Endothelial cell (in vitro differentiated cells): Measurements from ENCODE around the gene NSDHL. TPM values are rescaled to one million over a fixed set of nuclear protein-coding genes. Genes with fewer than 3 reads are reported as not detected.
"Not testable (repeated sequence)": the region's sequence is repeated elsewhere in the genome, so short reads cannot be mapped to it uniquely, and the experiment has no call there.

Source experiments
- DNase-seq: peaks from one replicate; pipeline ENCODE4 v3.0.0; 2021; ENCODE audit warnings: low spot score
- H3K27ac Mint-ChIP-seq: one replicate; pipeline ENCODE4 v1.8.0; 2021; ENCODE audit warnings: mixed read lengths, inconsistent platforms; ENCODE audit not compliant: unreplicated experiment
- H3K27me3 Mint-ChIP-seq: one replicate; pipeline ENCODE4 v1.8.0; 2021; ENCODE audit warnings: mild to moderate bottlenecking, moderate library complexity, mixed read lengths, inconsistent platforms; ENCODE audit not compliant: unreplicated experiment
- H3K36me3 Mint-ChIP-seq: one replicate; pipeline ENCODE4 v1.8.0; 2021; ENCODE audit warnings: mild to moderate bottlenecking, low read depth, mixed read lengths, inconsistent platforms; ENCODE audit not compliant: unreplicated experiment
- H3K4me1 Mint-ChIP-seq: one replicate; pipeline ENCODE4 v1.8.0; 2021; ENCODE audit warnings: mild to moderate bottlenecking, mixed read lengths, inconsistent platforms; ENCODE audit not compliant: unreplicated experiment
- H3K4me3 Mint-ChIP-seq: one replicate; pipeline ENCODE4 v1.8.0; 2021; ENCODE audit warnings: mild to moderate bottlenecking, mixed read lengths, inconsistent platforms; ENCODE audit not compliant: unreplicated experiment
- H3K9me3 Mint-ChIP-seq: one replicate; pipeline ENCODE4 v1.8.0; 2021; ENCODE audit warnings: mixed read lengths, inconsistent platforms; ENCODE audit not compliant: unreplicated experiment
- long read RNA-seq: library from polyadenylated mRNA; unstranded; transcript quantifications from one replicate; pipeline ENCODE4 v2.0.0, GENCODE V29; 2020; ENCODE audit not compliant: unreplicated experiment
- total RNA-seq: library from RNA; stranded (reverse); fragmentation: NEBNext Ultra II Directional; extraction: Animal tissue kit (Norgen Biotek cat#: 25700); gene quantifications from one replicate; pipeline ENCODE4 v1.2.1, GENCODE V29; 2021; ENCODE audit not compliant: unreplicated experiment
- TF ChIP-seq, protein P1 (sequence below): fragments of 200-600 bp; sonication (generic); IDR thresholded peaks from one replicate; pipeline ENCODE4 v1.5.0; 2021; ENCODE audit warnings: antibody characterized with exemption; ENCODE audit not compliant: unreplicated experiment

The NSDHL gene
- 26.5 TPM for total RNA-seq
- long read RNA-seq, transcript NSDHL-201 (8 exons, 1,929 nt): major isoform, 23 of 26 reads
- long read RNA-seq, partial matches to known transcripts: 1 of 26 reads
- long read RNA-seq, other reads (novel, unspliced or antisense): 0 of 26 reads

DNA sequence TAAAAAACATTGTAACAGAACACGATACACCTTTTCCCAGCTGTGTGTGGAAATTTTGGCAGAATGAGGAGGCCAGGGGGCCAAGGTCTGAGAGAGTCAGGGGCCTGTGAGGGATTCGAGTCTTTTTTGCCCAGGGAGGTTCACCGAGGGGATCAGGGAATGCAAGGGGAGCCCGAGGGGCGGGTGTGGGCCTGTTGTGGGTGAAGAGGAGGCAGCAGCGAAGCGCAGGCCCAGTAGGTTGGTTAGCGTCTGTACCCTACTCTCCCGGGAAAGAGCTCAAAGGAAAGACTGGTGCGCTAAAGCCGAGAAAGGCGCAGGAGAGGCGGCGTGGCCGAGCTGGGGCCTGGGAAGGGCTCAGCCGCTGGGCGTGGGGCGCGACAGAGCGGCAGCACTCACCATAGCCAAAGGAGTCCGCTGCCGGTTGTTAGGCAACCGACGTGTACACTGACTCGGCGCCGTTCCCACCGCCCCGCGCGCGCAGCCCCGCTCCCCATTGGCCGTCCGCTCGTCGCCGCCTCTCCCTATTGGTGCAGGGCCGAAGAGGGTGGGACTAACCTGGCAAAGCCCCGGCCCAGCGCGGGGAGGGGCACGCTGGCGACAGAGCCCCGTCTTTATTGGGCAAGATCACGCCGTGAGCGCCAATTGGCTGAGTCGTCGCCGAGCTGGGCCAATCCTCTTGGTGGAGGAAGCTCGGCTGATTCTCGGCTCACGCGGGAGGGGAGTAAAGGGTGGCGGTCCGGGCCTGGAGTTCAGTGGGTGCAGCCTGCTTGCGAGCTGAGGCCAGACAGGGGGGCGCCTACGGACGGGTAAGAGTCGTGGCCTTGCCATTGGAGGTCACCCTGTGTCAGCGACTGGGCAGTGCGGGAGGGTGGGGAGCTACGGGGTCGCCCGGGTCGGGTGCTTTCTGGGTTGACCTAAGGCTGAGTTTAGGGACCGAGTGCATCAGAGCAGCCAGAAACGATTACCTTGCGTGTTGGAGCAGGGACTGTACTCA, at the start of gene NSDHL, which contains the start of gene CETN2:
TSS of gene NSDHL (plus strand) at position 752 of the 994 bp plus-strand sequence. CDS start 15,262 bp downstream, outside the sequence.
TSS of gene CETN2 (minus strand) at position 446 of the 994 bp plus-strand sequence. CDS start at position 399, 47 bp downstream.
- H3K4me1 Mint-ChIP-seq: peaks cover 15% of the 10 kb centered on the region
- peak within 1 kb of the TSS; percentile 97 for H3K27ac Mint-ChIP-seq
- peak; percentile 91 for DNase-seq
- H3K9me3 Mint-ChIP-seq: no peaks in the 10 kb centered on the region
- TF ChIP-seq, protein P1, sequence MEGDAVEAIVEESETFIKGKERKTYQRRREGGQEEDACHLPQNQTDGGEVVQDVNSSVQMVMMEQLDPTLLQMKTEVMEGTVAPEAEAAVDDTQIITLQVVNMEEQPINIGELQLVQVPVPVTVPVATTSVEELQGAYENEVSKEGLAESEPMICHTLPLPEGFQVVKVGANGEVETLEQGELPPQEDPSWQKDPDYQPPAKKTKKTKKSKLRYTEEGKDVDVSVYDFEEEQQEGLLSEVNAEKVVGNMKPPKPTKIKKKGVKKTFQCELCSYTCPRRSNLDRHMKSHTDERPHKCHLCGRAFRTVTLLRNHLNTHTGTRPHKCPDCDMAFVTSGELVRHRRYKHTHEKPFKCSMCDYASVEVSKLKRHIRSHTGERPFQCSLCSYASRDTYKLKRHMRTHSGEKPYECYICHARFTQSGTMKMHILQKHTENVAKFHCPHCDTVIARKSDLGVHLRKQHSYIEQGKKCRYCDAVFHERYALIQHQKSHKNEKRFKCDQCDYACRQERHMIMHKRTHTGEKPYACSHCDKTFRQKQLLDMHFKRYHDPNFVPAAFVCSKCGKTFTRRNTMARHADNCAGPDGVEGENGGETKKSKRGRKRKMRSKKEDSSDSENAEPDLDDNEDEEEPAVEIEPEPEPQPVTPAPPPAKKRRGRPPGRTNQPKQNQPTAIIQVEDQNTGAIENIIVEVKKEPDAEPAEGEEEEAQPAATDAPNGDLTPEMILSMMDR: no peak
- peaks cover 6% of the 10 kb centered on the region for H3K36me3 Mint-ChIP-seq
- H3K27me3 Mint-ChIP-seq: peaks cover 6% of the 10 kb centered on the region
- H3K4me3 Mint-ChIP-seq: peak within 1 kb of the TSS; percentile 98

GRCh38 chrX:152787062-152787461, 43.8 kb upstream of the NSDHL start:
- H3K27ac Mint-ChIP-seq, H3K4me3 Mint-ChIP-seq, H3K4me1 Mint-ChIP-seq, H3K36me3 Mint-ChIP-seq, H3K9me3 Mint-ChIP-seq, H3K27me3 Mint-ChIP-seq, DNase-seq: not testable (repeated sequence)

DNA sequence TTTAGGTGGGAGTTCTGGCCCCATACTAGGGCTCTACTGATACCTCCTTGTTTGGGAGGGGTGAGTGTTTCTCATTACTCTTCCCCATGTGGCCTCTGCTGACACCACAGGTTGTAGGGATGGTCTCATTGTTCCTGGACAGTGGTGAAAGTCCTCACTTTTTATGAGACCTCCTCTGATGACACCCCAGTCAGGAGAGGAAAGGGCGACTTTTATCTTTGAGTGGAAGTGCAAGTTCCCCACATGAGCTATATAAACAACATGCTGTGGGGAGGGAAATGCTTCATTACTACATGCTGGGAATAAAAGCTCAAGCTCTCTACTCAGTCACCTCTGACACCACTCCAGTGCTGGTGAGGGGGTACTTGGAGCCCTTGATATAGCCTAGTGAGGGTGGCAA, 31.9 kb upstream of the NSDHL start:
- TF ChIP-seq, protein P1: no peak
- H3K27ac Mint-ChIP-seq: no peak overlapping the region
- no peak overlapping the region for H3K4me3 Mint-ChIP-seq
- H3K4me1 Mint-ChIP-seq: peaks cover 4% of the 10 kb centered on the region
- no peaks in the 10 kb centered on the region for H3K27me3 Mint-ChIP-seq
- H3K9me3 Mint-ChIP-seq: no peaks in the 10 kb centered on the region
- no peak for DNase-seq
- H3K36me3 Mint-ChIP-seq: no peaks in the 10 kb centered on the region

DNA sequence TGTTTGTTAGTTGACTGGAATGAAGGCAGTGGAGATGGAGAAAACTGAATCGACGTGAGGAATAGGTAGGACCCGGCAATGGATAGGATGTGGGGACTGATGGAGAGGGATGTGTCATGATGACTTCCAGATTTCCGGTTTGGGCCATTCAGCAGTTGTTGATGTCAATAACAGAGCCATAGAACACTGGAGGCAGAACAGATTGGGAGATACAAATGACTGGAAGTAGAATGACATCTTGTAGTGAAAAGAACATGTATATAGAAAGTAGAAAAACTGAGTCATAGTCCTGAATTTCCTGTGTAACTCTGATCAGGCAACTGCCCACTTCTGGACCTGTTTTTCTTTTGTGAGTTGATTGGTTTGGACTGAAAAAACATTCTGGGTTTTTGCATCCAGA, 24.8 kb upstream of the NSDHL start:
- TF ChIP-seq, protein P1: no peak
- H3K27ac Mint-ChIP-seq: no peak overlapping the region
- no peak overlapping the region for H3K4me3 Mint-ChIP-seq
- H3K27me3 Mint-ChIP-seq: no peaks in the 10 kb centered on the region
- no peaks in the 10 kb centered on the region for H3K9me3 Mint-ChIP-seq
- H3K36me3 Mint-ChIP-seq: no peaks in the 10 kb centered on the region
- no peak for DNase-seq
- no peaks in the 10 kb centered on the region for H3K4me1 Mint-ChIP-seq

DNA sequence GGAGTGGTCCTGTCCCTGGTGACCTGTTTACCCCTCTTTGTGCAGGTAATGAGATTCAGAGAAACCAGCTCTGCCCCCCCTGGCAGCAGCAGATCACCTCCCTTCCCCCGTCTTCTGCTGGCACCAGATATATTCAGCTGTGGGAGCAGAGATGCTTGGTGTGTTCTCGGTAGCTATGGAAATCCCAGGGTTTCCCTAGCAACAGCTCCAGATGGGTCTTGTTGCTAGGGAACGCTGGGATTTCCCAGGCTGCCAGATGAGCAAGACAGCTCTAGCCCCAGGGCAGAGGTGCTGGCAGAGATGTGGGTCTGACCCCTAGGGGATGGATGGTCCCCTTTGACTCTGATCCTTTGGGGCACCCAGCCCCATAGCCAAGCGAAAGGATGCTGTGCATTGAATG, 20.5 kb upstream of the NSDHL start:
- Mint-ChIP-seq H3K9me3 (no peaks in the 10 kb centered on the region), H3K4me3 (no peak overlapping the region), H3K36me3 (no peaks in the 10 kb centered on the region), H3K4me1 (peaks cover 8% of the 10 kb centered on the region), H3K27ac (no peak overlapping the region), H3K27me3 (peaks cover 2% of the 10 kb centered on the region)
- no peak for DNase-seq
- TF ChIP-seq, protein P1: no peak
